Erythroblast (primary cell): ENCODE results near the gene CNPY2.
"Not testable (repeated sequence)": the region's sequence is repeated elsewhere in the genome, so short reads cannot be mapped to it uniquely, and the experiment has no call there.

Source experiments
- DNase-seq, 2 experiments: peaks; one replicate each; lab custom pipeline; 2025; lab: John Stamatoyannopoulos, UW
- GATA1 ChIP-seq: IDR thresholded peaks from 2 replicates; pipeline ENCODE4 v1.6.1; 2011; ENCODE audit warnings: low read depth, mild to moderate bottlenecking, control low read depth, low read length, moderate library complexity
- POLR2A ChIP-seq: IDR thresholded peaks from 2 replicates; pipeline ENCODE4 v1.6.1; 2011; ENCODE audit warnings: mild to moderate bottlenecking, low read length

CNPY2 gene

GRCh38 chr12:56293795-56294194, 22.0 kb downstream of the CNPY2 start:
- TF ChIP-seq POLR2A (no peak), GATA1 (no peak)
- DNase-seq: no peak

- TF ChIP-seq POLR2A (no peak), GATA1 (no peak)
- no peak for DNase-seq
These were observed 26.9 kb downstream of the CNPY2 start for GRCh38 chr12:56288705-56289387.

GRCh38 chr12:56286044-56286830, 29.6 kb downstream of the CNPY2 start:
- DNase-seq: no peak
- TF ChIP-seq POLR2A: no peak
- TF ChIP-seq GATA1: no peak

- not testable (repeated sequence) for DNase-seq
These were observed 31.5 kb downstream of the CNPY2 start for GRCh38 chr12:56284263-56284662.

GRCh38 chr12:56282579-56282978, 33.2 kb downstream of the CNPY2 start:
- no peak for TF ChIP-seq POLR2A
- TF ChIP-seq GATA1: no peak
- DNase-seq: no peak

- no peak for DNase-seq
- TF ChIP-seq POLR2A (no peak), GATA1 (no peak)
These were observed 33.8 kb downstream of the CNPY2 start for GRCh38 chr12:56282030-56282429.

GRCh38 chr12:56280849-56281248, 34.9 kb downstream of the CNPY2 start:
- TF ChIP-seq POLR2A (no peak), GATA1 (no peak)
- no peak for DNase-seq

GRCh38 chr12:56278905-56279304, 36.9 kb downstream of the CNPY2 start:
- TF ChIP-seq GATA1: no peak
- DNase-seq: no peak

- TF ChIP-seq GATA1 (no peak), POLR2A (no peak)
- no peak for DNase-seq
These were observed 41.5 kb downstream of the CNPY2 start for GRCh38 chr12:56274299-56274698.

- DNase-seq: not testable (repeated sequence)
These were observed 43.3 kb downstream of the CNPY2 start for GRCh38 chr12:56272468-56272867.

GRCh38 chr12:56271031-56271430, 44.8 kb downstream of the CNPY2 start:
- DNase-seq: peak; percentile 33 to 40
- TF ChIP-seq GATA1 (no peak), POLR2A (no peak)

GRCh38 chr12:56267443-56268071, 48.2 kb downstream of the CNPY2 start:
- peak; percentile 46 to 61 for DNase-seq

GRCh38 chr12:56266693-56267442, 48.9 kb downstream of the CNPY2 start, which contains the start of gene COQ10A:
COQ10A (plus strand) TSS chr12:56266942; CDS start chr12:56267119, 177 bp downstream.
- DNase-seq: peak; percentile 91 to 93
- TF ChIP-seq POLR2A: peak; percentile 79
- TF ChIP-seq GATA1: no peak

More at GRCh38 chr12:56267443-56268071, 48.2 kb downstream of the CNPY2 start:
- TF ChIP-seq POLR2A (no peak), GATA1 (no peak)

- not testable (repeated sequence) for DNase-seq
These were observed 49.6 kb downstream of the CNPY2 start for GRCh38 chr12:56266068-56266692.

GRCh38 chr12:56262955-56263354, 52.8 kb downstream of the CNPY2 start:
- DNase-seq: peak; percentile 35 to 44
